ENCODE data around the gene TRMT2A.

- TF ChIP-seq, protein P1, sequence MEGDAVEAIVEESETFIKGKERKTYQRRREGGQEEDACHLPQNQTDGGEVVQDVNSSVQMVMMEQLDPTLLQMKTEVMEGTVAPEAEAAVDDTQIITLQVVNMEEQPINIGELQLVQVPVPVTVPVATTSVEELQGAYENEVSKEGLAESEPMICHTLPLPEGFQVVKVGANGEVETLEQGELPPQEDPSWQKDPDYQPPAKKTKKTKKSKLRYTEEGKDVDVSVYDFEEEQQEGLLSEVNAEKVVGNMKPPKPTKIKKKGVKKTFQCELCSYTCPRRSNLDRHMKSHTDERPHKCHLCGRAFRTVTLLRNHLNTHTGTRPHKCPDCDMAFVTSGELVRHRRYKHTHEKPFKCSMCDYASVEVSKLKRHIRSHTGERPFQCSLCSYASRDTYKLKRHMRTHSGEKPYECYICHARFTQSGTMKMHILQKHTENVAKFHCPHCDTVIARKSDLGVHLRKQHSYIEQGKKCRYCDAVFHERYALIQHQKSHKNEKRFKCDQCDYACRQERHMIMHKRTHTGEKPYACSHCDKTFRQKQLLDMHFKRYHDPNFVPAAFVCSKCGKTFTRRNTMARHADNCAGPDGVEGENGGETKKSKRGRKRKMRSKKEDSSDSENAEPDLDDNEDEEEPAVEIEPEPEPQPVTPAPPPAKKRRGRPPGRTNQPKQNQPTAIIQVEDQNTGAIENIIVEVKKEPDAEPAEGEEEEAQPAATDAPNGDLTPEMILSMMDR (IDR thresholded peaks at IDR 0.05; ENCODE audit: insufficient read depth, low read length), result no peak
- TF ChIP-seq, protein P2, sequence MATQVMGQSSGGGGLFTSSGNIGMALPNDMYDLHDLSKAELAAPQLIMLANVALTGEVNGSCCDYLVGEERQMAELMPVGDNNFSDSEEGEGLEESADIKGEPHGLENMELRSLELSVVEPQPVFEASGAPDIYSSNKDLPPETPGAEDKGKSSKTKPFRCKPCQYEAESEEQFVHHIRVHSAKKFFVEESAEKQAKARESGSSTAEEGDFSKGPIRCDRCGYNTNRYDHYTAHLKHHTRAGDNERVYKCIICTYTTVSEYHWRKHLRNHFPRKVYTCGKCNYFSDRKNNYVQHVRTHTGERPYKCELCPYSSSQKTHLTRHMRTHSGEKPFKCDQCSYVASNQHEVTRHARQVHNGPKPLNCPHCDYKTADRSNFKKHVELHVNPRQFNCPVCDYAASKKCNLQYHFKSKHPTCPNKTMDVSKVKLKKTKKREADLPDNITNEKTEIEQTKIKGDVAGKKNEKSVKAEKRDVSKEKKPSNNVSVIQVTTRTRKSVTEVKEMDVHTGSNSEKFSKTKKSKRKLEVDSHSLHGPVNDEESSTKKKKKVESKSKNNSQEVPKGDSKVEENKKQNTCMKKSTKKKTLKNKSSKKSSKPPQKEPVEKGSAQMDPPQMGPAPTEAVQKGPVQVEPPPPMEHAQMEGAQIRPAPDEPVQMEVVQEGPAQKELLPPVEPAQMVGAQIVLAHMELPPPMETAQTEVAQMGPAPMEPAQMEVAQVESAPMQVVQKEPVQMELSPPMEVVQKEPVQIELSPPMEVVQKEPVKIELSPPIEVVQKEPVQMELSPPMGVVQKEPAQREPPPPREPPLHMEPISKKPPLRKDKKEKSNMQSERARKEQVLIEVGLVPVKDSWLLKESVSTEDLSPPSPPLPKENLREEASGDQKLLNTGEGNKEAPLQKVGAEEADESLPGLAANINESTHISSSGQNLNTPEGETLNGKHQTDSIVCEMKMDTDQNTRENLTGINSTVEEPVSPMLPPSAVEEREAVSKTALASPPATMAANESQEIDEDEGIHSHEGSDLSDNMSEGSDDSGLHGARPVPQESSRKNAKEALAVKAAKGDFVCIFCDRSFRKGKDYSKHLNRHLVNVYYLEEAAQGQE (IDR thresholded peaks at IDR 0.05; ENCODE audit: insufficient replicate concordance, low read depth), result no peak
- no peak for TF ChIP-seq POLR2AphosphoS5 (IDR thresholded peaks at IDR 0.05; ENCODE audit: low read depth)
These were observed 25.9 kb upstream of the TRMT2A start for GRCh38 chr22:20142711-20143621.
